Coronary artery (tissue), 2 donors: ENCODE data around the gene ZFHX3.

Experiments used
- DNase-seq: peaks from one replicate; pipeline ENCODE4 v3.0.0-alpha.2; 2017; ENCODE audit warnings: low spot score
- H3K27ac ChIP-seq, 2 donors: fragments of 200-600 bp; sonication (generic); one replicate each; pipeline ENCODE4 v1.5.1; 2016 to 2019
- H3K4me3 ChIP-seq: fragments of 200-600 bp; sonication (generic); 2 replicates; pipeline ENCODE4 v1.5.1; 2016; ENCODE audit warnings: mild to moderate bottlenecking, moderate library complexity
- TF ChIP-seq, protein P1 (sequence below): fragments of 200-600 bp; sonication (generic); IDR thresholded peaks from one replicate; pipeline ENCODE4 v1.5.1; 2019; ENCODE audit warnings: antibody characterized with exemption

Gene ZFHX3

GRCh38 chr16:72749091-72749490 lies 298.8 kb downstream of the ZFHX3 start:
- Histone ChIP-seq H3K27ac (no peak overlapping the region), H3K4me3 (no peak overlapping the region)
- TF ChIP-seq, protein P1, sequence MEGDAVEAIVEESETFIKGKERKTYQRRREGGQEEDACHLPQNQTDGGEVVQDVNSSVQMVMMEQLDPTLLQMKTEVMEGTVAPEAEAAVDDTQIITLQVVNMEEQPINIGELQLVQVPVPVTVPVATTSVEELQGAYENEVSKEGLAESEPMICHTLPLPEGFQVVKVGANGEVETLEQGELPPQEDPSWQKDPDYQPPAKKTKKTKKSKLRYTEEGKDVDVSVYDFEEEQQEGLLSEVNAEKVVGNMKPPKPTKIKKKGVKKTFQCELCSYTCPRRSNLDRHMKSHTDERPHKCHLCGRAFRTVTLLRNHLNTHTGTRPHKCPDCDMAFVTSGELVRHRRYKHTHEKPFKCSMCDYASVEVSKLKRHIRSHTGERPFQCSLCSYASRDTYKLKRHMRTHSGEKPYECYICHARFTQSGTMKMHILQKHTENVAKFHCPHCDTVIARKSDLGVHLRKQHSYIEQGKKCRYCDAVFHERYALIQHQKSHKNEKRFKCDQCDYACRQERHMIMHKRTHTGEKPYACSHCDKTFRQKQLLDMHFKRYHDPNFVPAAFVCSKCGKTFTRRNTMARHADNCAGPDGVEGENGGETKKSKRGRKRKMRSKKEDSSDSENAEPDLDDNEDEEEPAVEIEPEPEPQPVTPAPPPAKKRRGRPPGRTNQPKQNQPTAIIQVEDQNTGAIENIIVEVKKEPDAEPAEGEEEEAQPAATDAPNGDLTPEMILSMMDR, result no peak
- no peak for DNase-seq

DNA sequence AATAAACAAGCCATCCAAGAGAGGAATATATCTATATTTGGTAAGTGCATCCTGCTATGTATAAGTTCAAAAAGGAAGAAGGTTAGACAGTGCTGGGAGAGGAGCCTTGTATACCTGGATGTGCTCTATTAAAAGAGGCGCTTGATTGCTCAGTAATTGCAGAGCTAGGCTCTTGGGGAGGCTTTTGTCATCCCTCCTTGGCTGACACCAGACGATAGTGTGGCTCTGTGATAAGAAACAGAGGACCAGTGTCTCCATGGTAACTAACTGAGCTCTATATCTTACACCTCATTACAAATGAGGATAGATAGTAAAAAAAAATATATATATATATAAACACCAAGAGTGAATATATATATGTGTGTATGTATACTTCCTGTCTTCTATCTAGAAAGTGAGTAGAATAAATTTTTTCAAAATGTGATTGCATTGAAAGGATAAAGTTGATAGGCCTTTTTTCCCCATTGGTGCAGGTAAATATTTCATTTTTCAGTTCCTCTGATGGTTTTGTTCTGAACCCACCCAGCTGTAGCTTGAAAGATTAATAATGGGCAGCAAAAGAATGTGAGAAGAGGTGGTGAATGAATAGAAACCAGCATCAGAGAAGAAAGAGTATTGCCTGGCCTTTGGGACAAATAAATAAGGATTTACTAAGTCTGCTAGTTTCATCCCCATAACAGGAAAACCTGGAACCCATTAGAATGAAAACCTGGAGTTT lies 303.7 kb downstream of the ZFHX3 start:
- TF ChIP-seq, protein P1, result no peak
- no peak for DNase-seq
- Histone ChIP-seq H3K4me3 (no peak overlapping the region), H3K27ac (no peak overlapping the region)

DNA sequence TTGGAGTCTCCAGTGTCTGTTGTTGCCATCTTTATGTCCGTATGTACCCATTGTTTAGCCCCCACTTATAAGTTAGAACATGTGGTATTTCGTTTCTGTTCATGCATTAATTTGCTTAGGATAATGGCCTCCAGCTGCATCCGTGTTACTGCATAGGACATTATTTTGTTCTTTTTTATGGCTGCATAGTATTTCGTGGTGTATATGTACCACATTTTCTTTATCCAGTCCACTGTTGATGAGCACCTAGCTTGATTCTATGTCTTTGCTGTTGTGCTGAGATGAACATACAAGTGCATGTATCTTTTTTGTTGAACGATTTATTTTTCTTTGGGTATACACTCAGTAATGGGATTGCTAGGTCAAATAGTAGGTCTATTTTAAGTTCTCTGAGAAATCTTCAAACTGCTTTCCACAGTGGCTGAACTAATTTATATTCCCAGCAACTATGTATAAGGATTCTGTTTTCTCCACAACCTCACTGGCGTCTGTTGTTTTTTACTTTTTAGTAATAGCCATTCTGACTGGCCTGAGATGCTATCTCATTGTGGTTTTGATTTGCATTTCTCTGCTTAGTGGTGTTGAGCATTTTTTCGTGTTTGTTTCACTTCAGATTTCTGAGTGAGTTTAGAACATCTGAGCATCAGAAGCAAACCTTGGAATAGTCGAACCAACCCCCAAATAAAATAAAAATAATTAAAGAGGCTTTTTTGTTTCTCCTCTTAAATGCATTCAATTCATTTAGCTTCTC lies 304.7 kb downstream of the ZFHX3 start:
- TF ChIP-seq, protein P1, result no peak
- no peak overlapping the region for H3K4me3 ChIP-seq
- no peak overlapping the region for H3K27ac ChIP-seq
- DNase-seq, result no peak

GRCh38 chr16:72740347-72740746 lies 307.6 kb downstream of the ZFHX3 start:
- Histone ChIP-seq H3K27ac (no peak overlapping the region), H3K4me3 (no peak overlapping the region)
- DNase-seq, result no peak
- TF ChIP-seq, protein P1, result no peak

GRCh38 chr16:72739577-72739976 lies 308.4 kb downstream of the ZFHX3 start:
- H3K4me3 ChIP-seq, result no peak overlapping the region
- TF ChIP-seq, protein P1, result no peak
- no peak for DNase-seq
- H3K27ac ChIP-seq, result no peak overlapping the region

GRCh38 chr16:72736074-72736473 lies 311.9 kb downstream of the ZFHX3 start:
- Histone ChIP-seq H3K27ac (no peak overlapping the region), H3K4me3 (no peak overlapping the region)
- TF ChIP-seq, protein P1, result no peak
- no peak for DNase-seq
